ENCODE data around the gene LRRC58. TPM values are rescaled to one million over a fixed set of nuclear protein-coding genes. Genes with fewer than 3 reads are reported as not detected.
A peak's percentile ranks its signal among the peaks of the same experiment; 100 is the strongest.
"Not testable (repeated sequence)": the region's sequence is repeated elsewhere in the genome, so short reads cannot be mapped to it uniquely, and the experiment has no call there.

Gene LRRC58
- total RNA-seq, 2 donors from 2014 or later: 20.8 to 22.6 TPM

GRCh38 chr3:120323761-120324160 lies 25.4 kb downstream of the LRRC58 start:
- H3K4me3 Mint-ChIP-seq; H3K4me1 Mint-ChIP-seq (ENCODE audit: low read depth in 2 of 2); ATAC-seq; DNase-seq (ENCODE audit: low spot score); H3K27me3 Mint-ChIP-seq; H3K9me3 Mint-ChIP-seq; H3K27ac Mint-ChIP-seq: not testable (repeated sequence)
- H3K36me3 Mint-ChIP-seq: peaks cover 19% of the 10 kb centered on the region

DNA sequence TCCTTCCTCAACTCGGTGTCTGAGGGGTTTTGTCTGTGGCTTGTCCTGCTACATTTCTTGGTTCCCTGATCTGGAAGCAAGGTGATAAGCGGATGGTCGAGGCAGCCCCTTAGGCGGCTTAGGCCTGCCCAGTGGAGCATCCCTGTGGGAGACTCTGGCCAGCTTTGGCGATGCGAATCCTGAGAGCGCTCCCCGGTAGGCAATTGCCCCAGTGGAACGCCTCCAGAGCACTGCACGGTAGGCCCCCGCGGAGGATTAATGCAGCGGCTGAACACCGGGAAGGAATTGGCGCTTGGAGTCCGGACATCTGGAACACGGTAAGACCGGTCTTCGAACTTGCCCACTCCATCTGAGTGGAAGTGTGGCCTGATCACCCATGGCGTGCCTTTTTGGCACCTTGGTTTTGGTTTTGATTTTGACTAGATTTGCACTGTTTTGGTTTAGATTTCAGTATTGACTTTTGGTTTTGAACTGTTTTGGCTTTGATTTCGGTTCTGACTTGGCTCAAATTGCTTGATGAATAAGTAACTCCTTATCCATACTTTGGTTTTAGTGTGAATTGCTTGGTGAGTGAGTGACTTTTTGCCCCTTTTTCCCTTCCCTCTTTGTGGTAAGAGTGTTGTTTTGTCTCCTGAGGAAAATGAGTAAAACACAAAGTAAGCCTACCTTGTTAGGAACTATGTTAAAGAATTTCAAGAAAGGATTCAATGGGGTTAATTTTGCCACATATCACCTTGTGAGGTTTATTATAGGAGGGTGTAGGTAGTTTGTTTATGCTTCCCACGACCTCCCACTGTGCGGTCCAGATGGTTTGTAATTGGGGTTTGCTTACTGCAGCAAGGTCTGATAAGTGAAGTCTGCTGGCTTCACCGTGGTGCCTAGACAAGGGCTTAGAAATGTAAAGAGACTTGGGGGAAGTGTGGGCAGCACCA lies 37.0 kb downstream of the LRRC58 start:
- peaks cover 19% of the 10 kb centered on the region for H3K36me3 Mint-ChIP-seq
- peaks cover 0 to 3% of the 10 kb centered on the region in 2 donors for H3K27me3 Mint-ChIP-seq
- ATAC-seq (no peak), DNase-seq (ENCODE audit: low spot score) (no peak)
- no peak overlapping the region for H3K4me3 Mint-ChIP-seq
- H3K9me3 Mint-ChIP-seq: peaks cover 13% of the 10 kb centered on the region
- peaks cover 8 to 10% of the 10 kb centered on the region in 2 donors for H3K4me1 Mint-ChIP-seq (ENCODE audit: low read depth in 2 of 2)
- no peak overlapping the region for H3K27ac Mint-ChIP-seq

- no peaks in the 10 kb centered on the region for H3K36me3 Mint-ChIP-seq
- H3K4me3 Mint-ChIP-seq: no peak overlapping the region
- peaks cover 0 to 6% of the 10 kb centered on the region in 2 donors for H3K27me3 Mint-ChIP-seq
- DNase-seq (ENCODE audit: low spot score) (no peak), ATAC-seq (peak in 1 of 2 donors; percentile 15)
- no peaks in the 10 kb centered on the region for H3K9me3 Mint-ChIP-seq
- H3K4me1 Mint-ChIP-seq (ENCODE audit: low read depth in 2 of 2): no peaks in the 10 kb centered on the region
- no peak overlapping the region for H3K27ac Mint-ChIP-seq
Measured at GRCh38 chr3:120306519-120307455, 42.4 kb downstream of the LRRC58 start.

- Mint-ChIP-seq H3K27ac (no peak overlapping the region), H3K4me1 (ENCODE audit: low read depth in 2 of 2) (no peaks in the 10 kb centered on the region), H3K9me3 (no peaks in the 10 kb centered on the region), H3K27me3 (peaks cover 0 to 6% of the 10 kb centered on the region in 2 donors), H3K4me3 (no peak overlapping the region), H3K36me3 (no peaks in the 10 kb centered on the region)
- no peak for ATAC-seq
- DNase-seq (ENCODE audit: low spot score): no peak
Measured at GRCh38 chr3:120304616-120305015, 44.5 kb downstream of the LRRC58 start.

DNA sequence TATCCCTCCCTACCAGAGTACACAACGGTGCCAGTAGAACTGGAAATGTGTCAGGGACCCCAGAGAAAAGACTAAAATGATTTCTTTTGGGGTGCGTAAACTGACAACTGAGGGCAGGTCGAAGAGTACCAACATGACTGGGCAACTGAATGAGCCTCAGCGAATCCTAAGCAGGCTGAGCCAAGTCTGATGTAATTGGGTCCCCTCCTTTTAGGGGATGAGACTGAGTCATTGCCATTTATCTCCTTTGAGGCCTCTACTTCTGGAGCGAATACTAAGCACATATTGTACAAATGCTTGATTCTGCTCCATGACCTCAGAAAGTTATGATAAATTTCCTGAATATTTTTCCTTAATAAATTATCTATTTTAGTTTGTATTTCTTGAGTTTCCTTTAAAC lies 46.8 kb downstream of the LRRC58 start:
- DNase-seq (ENCODE audit: low spot score): no peak
- no peaks in the 10 kb centered on the region for H3K4me1 Mint-ChIP-seq (ENCODE audit: low read depth in 2 of 2)
- no peaks in the 10 kb centered on the region for H3K36me3 Mint-ChIP-seq
- no peaks in the 10 kb centered on the region for H3K9me3 Mint-ChIP-seq
- ATAC-seq: no peak
- H3K4me3 Mint-ChIP-seq: no peak overlapping the region
- peaks cover 6 to 16% of the 10 kb centered on the region in 2 donors for H3K27me3 Mint-ChIP-seq
- H3K27ac Mint-ChIP-seq: no peak overlapping the region

- Mint-ChIP-seq H3K9me3 (no peaks in the 10 kb centered on the region), H3K4me1 (ENCODE audit: low read depth in 2 of 2) (no peaks in the 10 kb centered on the region), H3K36me3 (no peaks in the 10 kb centered on the region), H3K4me3 (no peak overlapping the region), H3K27ac (no peak overlapping the region), H3K27me3 (peaks cover 4 to 25% of the 10 kb centered on the region in 2 donors)
- ATAC-seq (no peak), DNase-seq (ENCODE audit: low spot score) (no peak)
Measured at GRCh38 chr3:120300971-120301370, 48.2 kb downstream of the LRRC58 start.

GRCh38 chr3:120299403-120299802 lies 49.8 kb downstream of the LRRC58 start:
- ATAC-seq: no peak

GRCh38 chr3:120298996-120299395 lies 50.2 kb downstream of the LRRC58 start:
- ATAC-seq (no peak), DNase-seq (ENCODE audit: low spot score) (no peak)
- H3K36me3 Mint-ChIP-seq: no peaks in the 10 kb centered on the region
- H3K4me1 Mint-ChIP-seq (ENCODE audit: low read depth in 2 of 2): no peaks in the 10 kb centered on the region
- peaks cover 4 to 30% of the 10 kb centered on the region in 2 donors for H3K27me3 Mint-ChIP-seq
- H3K4me3 Mint-ChIP-seq: no peak overlapping the region
- no peaks in the 10 kb centered on the region for H3K9me3 Mint-ChIP-seq
- H3K27ac Mint-ChIP-seq: no peak overlapping the region

More at GRCh38 chr3:120299403-120299802, 49.8 kb downstream of the LRRC58 start:
- Mint-ChIP-seq H3K4me3 (no peak overlapping the region), H3K36me3 (no peaks in the 10 kb centered on the region), H3K27ac (no peak overlapping the region), H3K9me3 (no peaks in the 10 kb centered on the region), H3K4me1 (ENCODE audit: low read depth in 2 of 2) (no peaks in the 10 kb centered on the region), H3K27me3 (peaks cover 4 to 26% of the 10 kb centered on the region in 2 donors)
- no peak for DNase-seq (ENCODE audit: low spot score)

GRCh38 chr3:120291552-120291951 lies 57.6 kb downstream of the LRRC58 start:
- ATAC-seq; H3K27ac Mint-ChIP-seq; H3K4me1 Mint-ChIP-seq (ENCODE audit: low read depth in 2 of 2); H3K9me3 Mint-ChIP-seq; H3K36me3 Mint-ChIP-seq; H3K4me3 Mint-ChIP-seq; DNase-seq (ENCODE audit: low spot score): not testable (repeated sequence)
- H3K27me3 Mint-ChIP-seq: peaks cover 15 to 39% of the 10 kb centered on the region in 2 donors

DNA sequence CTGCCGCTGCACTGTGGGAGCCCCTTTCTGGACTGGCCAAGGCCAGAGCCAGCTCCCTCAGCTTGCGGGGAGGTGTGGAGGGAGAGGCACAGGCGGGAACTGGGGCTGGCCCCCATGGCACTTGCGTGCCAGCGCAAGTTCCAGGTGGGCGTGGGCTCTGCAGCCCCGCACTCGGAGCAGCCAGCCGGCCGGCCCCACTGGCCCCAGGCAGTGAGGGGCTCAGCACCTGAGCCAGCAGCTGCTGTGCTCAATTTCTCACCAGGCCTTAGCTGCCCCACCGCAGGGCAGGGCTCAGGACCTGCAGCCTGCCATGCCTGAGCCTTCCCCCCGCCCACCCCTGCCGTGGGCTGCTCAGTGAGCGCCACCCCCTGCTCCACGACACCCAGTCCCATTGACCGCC lies 59.5 kb downstream of the LRRC58 start:
- H3K27me3 Mint-ChIP-seq: peaks cover 22 to 49% of the 10 kb centered on the region in 2 donors

GRCh38 chr3:120286465-120286864 lies 62.7 kb downstream of the LRRC58 start:
- no peaks in the 10 kb centered on the region for H3K36me3 Mint-ChIP-seq
- H3K27me3 Mint-ChIP-seq: peaks cover 35 to 57% of the 10 kb centered on the region in 2 donors
- DNase-seq (ENCODE audit: low spot score) (no peak), ATAC-seq (no peak)
- H3K9me3 Mint-ChIP-seq: no peaks in the 10 kb centered on the region
- no peaks in the 10 kb centered on the region for H3K4me1 Mint-ChIP-seq (ENCODE audit: low read depth in 2 of 2)
- H3K27ac Mint-ChIP-seq: no peak overlapping the region
- H3K4me3 Mint-ChIP-seq: no peak overlapping the region

More for the DNA sequence above, 59.5 kb downstream of the LRRC58 start:
- H3K9me3 Mint-ChIP-seq: peaks cover 5% of the 10 kb centered on the region
- DNase-seq (ENCODE audit: low spot score) (no peak), ATAC-seq (no peak)
- no peaks in the 10 kb centered on the region for H3K4me1 Mint-ChIP-seq (ENCODE audit: low read depth in 2 of 2)
- no peak overlapping the region for H3K4me3 Mint-ChIP-seq
- peaks cover 8% of the 10 kb centered on the region for H3K36me3 Mint-ChIP-seq
- H3K27ac Mint-ChIP-seq: no peak overlapping the region

DNA sequence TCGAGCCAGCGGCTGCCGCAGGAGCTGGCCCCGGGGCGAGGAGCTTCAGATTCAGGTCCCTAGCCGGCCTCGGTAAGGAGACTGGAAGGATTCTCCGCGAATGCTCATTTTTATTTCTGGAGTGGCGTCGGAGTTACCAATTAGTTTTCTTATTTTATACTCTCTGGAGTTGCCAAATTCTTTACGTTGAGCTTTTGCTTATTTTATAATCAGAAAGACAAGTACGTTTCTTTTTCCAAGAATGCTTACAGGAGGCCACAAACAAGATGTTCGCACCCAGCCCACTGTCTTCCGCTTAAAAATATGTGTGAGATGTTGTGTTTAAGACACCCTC lies 63.7 kb downstream of the LRRC58 start:
- DNase-seq (ENCODE audit: low spot score) (no peak), ATAC-seq (no peak)
- Mint-ChIP-seq H3K4me3 (no peak overlapping the region), H3K4me1 (ENCODE audit: low read depth in 2 of 2) (no peaks in the 10 kb centered on the region), H3K27ac (no peak overlapping the region), H3K36me3 (no peaks in the 10 kb centered on the region), H3K9me3 (no peaks in the 10 kb centered on the region), H3K27me3 (peaks cover 41 to 65% of the 10 kb centered on the region in 2 donors)

DNA sequence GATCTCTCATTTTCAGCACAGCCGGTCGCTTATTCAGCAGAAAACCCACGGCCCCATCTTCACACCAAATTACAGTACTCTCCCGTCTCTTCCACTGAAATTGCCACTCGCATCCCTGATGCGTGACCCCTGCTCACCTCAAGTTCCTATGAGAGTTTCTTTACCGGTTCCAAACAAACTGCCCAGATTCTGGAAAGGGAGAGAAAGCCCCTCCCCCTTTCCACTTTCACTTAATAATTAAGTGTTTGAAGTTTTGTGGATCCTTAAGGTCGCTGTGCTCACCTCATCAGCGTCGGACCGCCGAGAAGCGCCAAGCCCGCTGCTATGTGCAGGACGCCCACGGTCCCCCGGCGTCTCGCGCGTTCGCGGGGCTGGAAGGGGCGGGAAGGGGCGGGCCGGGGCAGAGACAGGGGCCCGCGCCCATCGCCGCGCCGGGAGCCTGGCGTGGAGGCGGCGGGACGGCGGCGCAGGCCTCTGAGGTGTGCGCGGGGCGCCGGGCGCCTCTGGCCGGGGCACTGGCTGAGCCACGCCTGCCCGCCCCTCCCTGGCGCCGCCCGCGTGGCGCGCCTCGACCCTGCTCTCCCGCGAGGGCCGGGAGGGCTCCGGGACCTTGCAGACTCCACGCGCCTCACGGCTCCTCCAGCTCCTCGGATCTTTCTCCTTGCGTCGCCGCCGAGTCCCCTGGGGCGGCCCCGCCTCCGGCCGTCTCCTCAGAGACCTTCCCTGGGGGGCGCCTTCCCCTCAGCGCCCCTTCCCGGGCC lies 64.2 kb downstream of the LRRC58 start, which contains the start of gene GPR156:
Gene GPR156, minus strand, starts transcription at position 476 of the 761 bp plus-strand sequence. CDS start 41,124 bp downstream, outside the sequence.
- no peak for DNase-seq (ENCODE audit: low spot score)
- no peaks in the 10 kb centered on the region for H3K4me1 Mint-ChIP-seq (ENCODE audit: low read depth in 2 of 2)
- peaks cover 41 to 67% of the 10 kb centered on the region in 2 donors for H3K27me3 Mint-ChIP-seq
- H3K9me3 Mint-ChIP-seq: no peaks in the 10 kb centered on the region
- H3K4me3 Mint-ChIP-seq: no peak within 1 kb of the TSS
- H3K27ac Mint-ChIP-seq: no peak within 1 kb of the TSS
- no peaks in the 10 kb centered on the region for H3K36me3 Mint-ChIP-seq
- peak in 1 of 2 donors; percentile 48 for ATAC-seq

All from natural killer cell treated with Interleukin-12 subunit alpha and Interleukin-12 subunit beta and Interleukin-15 and Interleukin-18, amount 100 ng/mL, for 72 hours (primary cell).